ENCODE measurements around the gene CYB5A.

CYB5A gene

DNA sequence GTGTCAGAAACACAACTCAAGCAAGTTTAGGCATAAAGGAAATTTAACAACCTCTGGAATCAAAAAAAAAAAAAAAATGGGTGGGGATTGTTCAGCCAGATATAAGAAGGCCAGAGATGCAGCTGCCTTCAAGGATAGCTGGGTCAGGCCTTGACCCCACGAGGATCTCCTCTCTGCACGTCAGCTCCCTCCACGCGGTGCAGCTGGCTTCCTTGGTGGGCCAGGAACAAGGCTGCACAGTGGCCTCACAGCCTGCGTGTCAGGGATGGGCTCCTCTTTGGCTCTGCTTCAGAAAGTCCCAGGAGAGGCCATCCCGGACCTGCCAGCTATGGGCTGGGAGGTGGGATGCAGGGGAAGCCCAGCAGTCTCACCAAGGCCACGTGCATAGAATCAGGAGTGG, 88.0 kb downstream of the CYB5A start:
- no peak for FAIRE-seq

All from TTC549 (cell line).